Middle frontal gyrus (tissue), 1 donor: ENCODE data around the gene AOC3.
"Not testable (repeated sequence)": the region's sequence is repeated elsewhere in the genome, so short reads cannot be mapped to it uniquely, and the experiment has no call there.

Experiments
- DNase-seq: peaks from one replicate; pipeline ENCODE4 v3.0.0-alpha.2; 2015; ENCODE audit warnings: low spot score; ENCODE audit errors: extremely low spot score

Gene AOC3

DNA sequence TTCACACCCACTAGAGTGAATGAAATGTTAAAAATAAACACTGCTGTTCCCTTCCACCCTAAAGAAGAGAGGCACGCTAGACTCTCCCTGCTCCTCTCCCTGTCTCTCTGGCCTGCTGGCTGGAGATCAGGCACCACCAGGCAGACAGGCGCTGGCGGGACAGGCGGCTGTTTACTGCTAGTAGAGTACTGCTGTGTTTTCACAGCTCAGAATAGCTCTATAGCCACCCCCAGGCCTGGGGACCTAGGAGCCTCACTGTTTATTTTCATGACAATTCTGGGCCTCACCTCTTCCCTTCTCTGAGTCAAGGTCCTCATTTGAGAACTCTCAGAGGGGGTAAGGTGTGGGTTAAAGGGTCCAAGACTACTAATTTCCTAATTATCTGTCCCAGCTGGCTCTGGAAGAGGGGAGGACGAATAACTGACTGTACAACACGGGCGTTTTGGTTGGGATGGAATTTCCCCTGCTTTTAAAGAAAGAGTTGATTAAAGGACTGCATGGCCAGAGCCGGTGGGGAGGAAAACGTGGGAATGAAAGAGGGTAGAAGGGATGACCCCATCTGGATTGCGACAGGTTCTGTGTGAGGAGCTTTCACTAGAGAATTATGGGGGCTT, 40.6 kb downstream of the AOC3 start:
- DNase-seq = no peak

DNA sequence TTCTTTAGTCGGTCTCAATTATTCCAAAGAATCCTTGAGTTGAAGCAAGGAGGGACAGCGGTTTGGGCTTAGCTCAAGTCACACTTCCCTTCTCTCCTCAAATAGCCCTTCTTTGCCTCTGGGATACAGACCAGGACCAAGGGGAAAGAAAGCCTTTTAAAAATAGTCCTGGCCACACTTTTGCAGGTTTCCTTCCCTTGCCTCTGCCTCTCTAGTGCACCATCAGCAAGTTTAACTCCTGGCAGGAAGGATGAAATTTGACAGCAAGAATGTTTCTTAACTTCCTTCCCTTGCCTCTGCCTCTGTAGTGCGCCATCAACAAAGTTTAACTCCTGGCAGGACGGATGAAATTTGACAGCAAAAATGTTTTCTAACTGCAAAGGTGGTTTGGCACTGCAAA, 42.4 kb downstream of the AOC3 start:
- DNase-seq = no peak

DNA sequence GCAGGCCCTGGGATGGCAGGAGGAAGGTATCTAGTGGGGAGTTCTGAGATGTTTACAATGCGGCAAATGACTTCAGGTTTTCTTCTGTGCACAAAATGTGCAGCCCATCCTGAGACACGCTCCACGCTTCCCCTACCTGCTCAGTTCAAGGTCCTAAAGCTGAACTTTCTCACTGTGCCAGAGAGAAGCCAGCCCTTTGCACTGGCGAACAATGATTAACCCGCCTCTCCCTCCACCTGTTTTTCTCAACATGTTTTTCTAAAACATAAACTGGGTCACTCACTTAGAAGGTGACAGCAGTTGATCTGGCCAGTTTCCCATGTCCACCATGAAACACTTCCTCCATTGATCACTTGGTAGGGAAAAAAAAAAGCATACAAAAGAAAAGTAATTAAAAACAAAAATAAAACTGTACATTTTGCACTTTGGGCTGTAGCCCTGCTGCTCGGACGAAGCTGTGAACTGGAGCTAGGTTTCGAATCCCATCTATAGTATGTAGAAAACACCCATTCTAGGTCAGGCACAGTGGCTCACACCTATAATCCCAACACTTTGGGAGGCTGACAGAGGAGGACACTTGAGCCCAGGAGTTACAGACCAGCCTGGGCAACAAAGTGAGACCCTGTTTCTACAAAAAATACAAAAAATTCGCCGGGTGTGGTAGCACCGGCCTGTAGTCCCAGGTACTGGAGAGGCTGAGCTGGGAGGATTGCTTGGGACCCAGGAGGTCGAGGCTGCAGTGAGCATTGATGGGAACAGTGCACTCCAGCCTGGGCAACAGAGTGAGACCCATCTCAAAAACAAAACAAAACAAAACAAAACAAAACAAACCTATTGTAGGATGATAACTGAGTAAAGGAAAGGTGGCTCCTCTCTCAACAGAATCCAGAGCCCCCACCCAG, 43.5 kb downstream of the AOC3 start:
- DNase-seq = no peak

DNA sequence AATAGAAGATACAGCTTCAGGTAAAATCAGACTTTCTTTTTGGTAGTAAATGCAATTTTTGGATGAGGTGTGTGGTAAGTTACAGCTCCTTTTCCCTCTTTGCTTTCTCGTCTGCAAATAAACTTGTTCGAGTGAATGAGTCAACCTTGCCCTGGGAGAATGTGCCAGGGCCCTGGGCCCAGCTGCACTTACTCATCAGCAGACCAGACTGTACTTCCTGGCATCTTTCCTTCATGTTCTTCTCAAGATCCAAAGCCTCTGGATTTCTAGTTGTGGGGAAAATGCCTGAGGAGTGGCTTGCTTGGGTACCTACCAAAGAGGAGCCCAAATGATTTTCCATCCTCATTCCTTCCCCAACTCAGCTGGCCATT, 44.2 kb downstream of the AOC3 start:
- DNase-seq = no peak

DNA sequence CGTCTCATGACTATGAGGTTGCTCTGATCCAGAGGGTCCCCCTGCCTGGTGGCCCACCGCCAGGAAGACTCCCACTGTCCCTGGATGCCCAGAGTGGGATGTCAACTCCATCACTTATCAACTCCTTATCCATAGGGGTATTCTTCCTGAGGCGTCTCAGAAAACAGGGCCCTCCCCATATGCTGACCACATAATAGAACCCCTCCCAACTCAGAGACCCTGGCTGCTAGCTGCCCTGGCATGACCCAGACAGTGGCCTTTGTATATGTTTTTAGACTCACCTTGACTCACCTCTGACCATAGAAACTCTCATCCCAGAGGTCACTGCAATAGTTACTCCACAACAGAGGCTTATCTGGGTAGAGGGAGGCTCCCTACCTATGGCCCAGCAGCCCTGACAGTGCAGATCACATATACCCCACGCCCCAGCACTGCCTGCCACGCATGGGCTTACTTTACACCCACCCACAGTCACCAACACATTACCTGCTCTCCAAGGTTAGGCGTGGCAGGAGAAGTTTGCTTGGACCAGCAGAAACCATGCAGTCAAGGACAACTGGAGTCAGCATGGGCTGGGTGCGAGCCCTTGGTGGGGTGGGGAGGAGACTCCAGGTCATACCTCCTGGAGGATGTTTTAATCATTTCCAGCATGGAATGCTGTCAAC, 47.3 kb downstream of the AOC3 start:
- DNase-seq = no peak

DNA sequence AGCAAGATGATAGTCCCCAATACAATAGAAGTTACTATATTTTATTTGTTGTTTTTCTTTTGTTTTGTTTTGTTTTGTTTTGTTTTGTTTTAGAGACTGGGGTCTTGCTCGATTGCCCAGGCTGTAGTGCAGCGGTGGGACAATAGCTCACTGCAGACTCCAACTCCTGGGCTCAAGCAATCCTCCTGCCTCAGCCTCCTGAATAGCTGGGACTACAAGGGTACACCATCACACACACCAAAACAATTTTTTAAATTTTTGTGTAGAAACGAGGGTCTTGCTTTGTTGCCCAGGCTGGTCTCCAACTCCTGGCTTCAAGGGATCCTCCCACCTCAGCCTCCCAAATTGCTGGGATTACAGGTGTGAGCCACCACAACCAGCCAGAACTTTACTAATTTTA, 49.0 kb downstream of the AOC3 start:
- not testable (repeated sequence) for DNase-seq

DNA sequence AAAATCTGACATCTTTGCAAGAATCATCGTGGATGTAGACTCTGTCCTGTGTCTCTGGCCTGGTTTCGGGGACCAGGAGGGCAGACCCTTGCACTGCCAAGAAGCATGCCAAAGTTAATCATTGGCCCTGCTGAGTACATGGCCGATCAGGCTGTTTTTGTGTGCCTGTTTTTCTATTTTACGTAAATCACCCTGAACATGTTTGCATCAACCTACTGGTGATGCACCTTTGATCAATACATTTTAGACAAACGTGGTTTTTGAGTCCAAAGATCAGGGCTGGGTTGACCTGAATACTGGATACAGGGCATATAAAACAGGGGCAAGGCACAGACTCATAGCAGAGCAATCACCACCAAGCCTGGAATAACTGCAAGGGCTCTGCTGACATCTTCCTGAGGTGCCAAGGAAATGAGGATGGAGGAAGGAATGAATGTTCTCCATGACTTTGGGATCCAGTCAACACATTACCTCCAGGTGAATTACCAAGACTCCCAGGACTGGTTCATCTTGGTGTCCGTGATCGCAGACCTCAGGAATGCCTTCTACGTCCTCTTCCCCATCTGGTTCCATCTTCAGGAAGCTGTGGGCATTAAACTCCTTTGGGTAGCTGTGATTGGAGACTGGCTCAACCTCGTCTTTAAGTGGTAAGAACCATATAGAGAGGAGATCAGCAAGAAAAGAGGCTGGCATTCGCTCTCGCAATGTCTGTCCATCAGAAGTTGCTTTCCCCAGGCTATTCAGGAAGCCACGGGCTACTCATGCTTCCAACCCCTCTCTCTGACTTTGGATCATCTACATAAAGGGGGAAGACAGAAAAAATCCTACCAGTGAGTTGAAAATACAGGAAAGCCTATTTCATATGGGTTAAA, 49.7 kb downstream of the AOC3 start, which contains the start of gene G6PC1:
Gene G6PC1, plus strand, starts transcription at position 340 of the 872 bp plus-strand sequence. Its CDS starts 78 bp downstream, at position 418.
- DNase-seq = no peak

DNA sequence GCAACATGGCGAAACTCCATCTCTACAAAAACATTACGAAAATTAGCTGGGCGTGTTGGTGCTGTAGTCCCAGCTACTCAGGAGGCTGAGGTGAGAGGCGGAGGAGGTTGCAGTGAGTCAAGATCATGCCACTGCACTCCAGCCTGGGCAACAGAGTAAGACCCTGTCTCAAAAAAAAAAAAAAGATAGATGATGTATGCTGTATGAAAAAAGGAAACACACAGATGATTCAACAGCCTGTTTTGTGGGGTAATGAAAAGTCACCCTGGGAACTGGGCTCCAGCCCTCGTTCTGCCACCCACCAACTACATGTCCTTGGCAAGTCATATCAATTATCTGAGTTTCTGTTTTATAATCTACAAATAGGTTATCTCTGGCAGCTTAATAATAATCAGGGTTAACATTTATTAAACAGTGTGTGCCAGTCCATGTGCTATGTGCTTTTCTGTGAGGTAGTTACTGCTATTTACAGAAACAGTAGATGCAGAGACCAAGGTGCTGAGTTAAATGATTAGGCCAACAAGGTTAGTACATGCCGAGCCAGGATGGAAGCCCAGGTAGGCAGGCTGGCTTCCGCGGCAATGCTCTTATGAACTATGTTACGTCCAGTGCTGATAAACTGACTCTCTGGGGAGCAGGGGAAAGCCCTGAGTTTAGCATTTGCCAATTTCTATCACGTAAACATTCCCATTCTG, 50.7 kb downstream of the AOC3 start:
- DNase-seq = no peak

DNA sequence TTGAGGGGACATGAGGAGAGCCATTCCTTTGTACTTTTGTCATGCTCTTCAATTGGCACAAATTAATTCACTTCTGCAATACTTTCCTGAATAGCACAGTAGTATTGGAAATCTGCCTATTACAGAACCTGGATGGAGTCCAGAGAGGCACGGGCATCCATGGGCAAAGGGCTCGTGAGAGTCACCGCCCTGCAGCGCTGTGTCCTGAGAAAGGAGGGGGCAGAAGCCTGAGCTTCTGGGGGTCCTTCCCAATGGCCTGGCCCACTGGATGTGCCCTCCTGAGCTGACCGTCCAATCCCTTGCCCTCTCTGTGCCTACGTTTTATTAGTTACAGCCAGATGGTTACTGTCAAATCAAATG, 53.1 kb downstream of the AOC3 start:
- no peak for DNase-seq

DNA sequence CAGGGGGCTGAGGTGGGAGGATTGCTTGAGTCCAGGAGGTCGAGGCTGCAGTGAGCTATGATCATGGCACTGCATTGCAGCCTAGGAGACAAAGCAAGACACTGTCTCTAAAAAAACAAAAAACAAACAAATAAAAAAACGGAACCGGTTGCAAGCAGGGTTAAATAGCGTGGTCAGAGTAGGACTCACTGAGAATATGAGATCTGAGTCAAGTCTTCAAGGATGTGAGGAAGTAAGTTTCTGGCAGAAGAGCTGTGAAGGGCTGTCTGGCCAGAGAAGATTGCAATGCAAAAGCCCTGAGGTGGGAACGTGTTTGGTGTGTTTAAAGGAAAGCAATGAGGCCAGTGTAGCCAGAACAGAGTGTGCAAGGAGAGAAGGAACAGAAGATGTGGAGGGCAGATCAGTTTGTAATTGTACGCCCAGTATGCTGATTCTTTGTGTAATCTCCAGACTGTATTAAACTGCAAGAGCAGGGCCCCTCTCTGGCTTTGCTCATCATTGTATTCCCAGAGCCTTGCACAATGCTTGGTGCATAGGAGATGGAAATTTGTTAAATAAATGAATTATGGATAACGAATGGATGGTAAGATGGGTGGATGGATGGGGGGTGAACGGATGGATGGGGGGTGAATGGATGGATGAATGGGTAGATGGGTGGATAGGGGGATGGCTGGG, 55.9 kb downstream of the AOC3 start:
- DNase-seq = no peak
